HCT116 (cell line): Measurements from ENCODE around the gene CRYAB. TPM values are rescaled to one million over a fixed set of nuclear protein-coding genes. Genes with fewer than 3 reads are reported as not detected.

ENCODE experiments used
- ATAC-seq: fragments of 200-7000 bp; cut with Tn5 transposase; 2 replicates; pipeline ENCODE4 v1.9.1; 2020; ENCODE audit warnings: mild to moderate bottlenecking, moderate library complexity
- BruUV-seq: library from RNA; stranded (reverse); fragments of 400-500 nt; replicated peaks from 2 replicates; lab custom pipeline; 2021; lab: Mats Ljungman, UMichigan
- CTCF ChIA-PET: fragments of 300-600 bp; sonication (Branson Sonifier 250); formaldehyde crosslinking; loops from one replicate; lab custom pipeline; 2021; ENCODE audit warnings: antibody characterized with exemption; lab: Charles Lee
- POLR2A ChIA-PET: fragments of 300-600, 350-600 bp; sonication (Branson Sonifier 250); formaldehyde crosslinking; loops from one replicate; lab custom pipeline; 2021; ENCODE audit warnings: antibody characterized with exemption; lab: Charles Lee
- RAD21 ChIA-PET, 2 experiments: fragments of 300-600 bp; sonication (Branson Sonifier 250); formaldehyde crosslinking; loops; one replicate each; lab custom pipeline; 2023; ENCODE audit warnings: low total read pairs in 2 of 2; ENCODE audit not compliant: uncharacterized antibody in 2 of 2, unreplicated experiment in 2 of 2, low non-redundant PET in 1 of 2; lab: Charles Lee
- DNase-seq: peaks from one replicate; pipeline ENCODE4 v3.0.0-alpha.2; 2010; ENCODE audit warnings: low read depth, low spot score
- H2AFZ ChIP-seq: fragments of 200-600 bp; shearing (Covaris generic), sonication (generic); 2 replicates; pipeline ENCODE4 v1.6.1; 2017; ENCODE audit warnings: low read depth, mixed run types, mixed read lengths, antibody characterized with exemption, low read length; ENCODE audit not compliant: poor library complexity, severe bottlenecking
- H3K27ac ChIP-seq: 2 replicates; pipeline ENCODE4 v1.5.1; 2012; ENCODE audit warnings: low read depth, low read length
- H3K27me3 ChIP-seq: fragments of 200-600 bp; sonication (generic); 2 replicates; pipeline ENCODE4 v1.6.1; 2016; ENCODE audit warnings: mixed run types, low read length, mixed read lengths; ENCODE audit not compliant: insufficient read depth
- H3K36me3 ChIP-seq, 2 experiments: fragments of 200-500 bp in 1 of 2; fragments of 200-600 bp in 1 of 2; sonication (Bioruptor generic) in 1 of 2; sonication (generic) in 1 of 2; 2 replicates each; pipeline versions ENCODE4 v1.5.1 to v1.6.1; 2014 to 2016; ENCODE audit warnings: low read length in 2 of 2, inconsistent platforms in 1 of 2, mixed read lengths in 1 of 2, mixed run types in 1 of 2; ENCODE audit not compliant: insufficient read depth in 2 of 2, control insufficient read depth in 1 of 2
- H3K4me1 ChIP-seq, 2 experiments: fragments of 200-600 bp in 1 of 2; sonication (generic) in 1 of 2; 2 replicates each; pipeline versions ENCODE4 v1.5.1 to v1.6.1; 2012 to 2017; ENCODE audit warnings: low read length in 2 of 2, inconsistent platforms in 1 of 2, mild to moderate bottlenecking in 1 of 2, mixed read lengths in 1 of 2, mixed run types in 1 of 2, moderate library complexity in 1 of 2; ENCODE audit not compliant: insufficient read depth in 2 of 2, control insufficient read depth in 1 of 2
- H3K4me2 ChIP-seq: fragments of 200-600 bp; sonication (generic); 2 replicates; pipeline ENCODE4 v1.6.1; 2017; ENCODE audit warnings: mixed run types, low read length, mixed read lengths
- H3K4me3 ChIP-seq, 2 experiments: fragments of 200-600 bp in 1 of 2; sonication (generic) in 1 of 2; replicated peaks in 1 of 2; 2 replicates each; pipeline ENCODE4 v1.5.1; 2011 to 2016; ENCODE audit warnings: low read length in 2 of 2, control low read depth in 1 of 2, low read depth in 1 of 2, mild to moderate bottlenecking in 1 of 2, mixed read lengths in 1 of 2, mixed run types in 1 of 2
- H3K79me2 ChIP-seq: fragments of 200-600 bp; sonication (generic); 2 replicates; pipeline ENCODE4 v1.6.1; 2017; ENCODE audit warnings: mild to moderate bottlenecking, mixed run types, low read length, moderate library complexity, mixed read lengths; ENCODE audit not compliant: insufficient read depth
- H3K9ac ChIP-seq: fragments of 200-600 bp; sonication (generic); 2 replicates; pipeline ENCODE4 v1.6.1; 2016; ENCODE audit warnings: low read length, mixed read lengths
- H3K9me2 ChIP-seq: fragments of 200-600 bp; sonication (generic), shearing (Covaris generic); 2 replicates; pipeline ENCODE4 v1.6.1; 2017; ENCODE audit warnings: mixed run types, mild to moderate bottlenecking, moderate library complexity; ENCODE audit not compliant: insufficient read depth
- H3K9me3 ChIP-seq, 2 experiments: fragments of 200-500 bp in 1 of 2; fragments of 200-600 bp in 1 of 2; sonication (Bioruptor generic) in 1 of 2; sonication (generic) in 1 of 2; 2 replicates each; pipeline ENCODE4 v1.6.1; 2014 to 2017; ENCODE audit warnings: low read length in 2 of 2, mixed read lengths in 2 of 2, inconsistent platforms in 1 of 2, low read depth in 1 of 2, mild to moderate bottlenecking in 1 of 2, mixed run types in 1 of 2, moderate library complexity in 1 of 2; ENCODE audit not compliant: control insufficient read depth in 1 of 2, insufficient read depth in 1 of 2
- H4K20me1 ChIP-seq: fragments of 200-600 bp; sonication (generic), shearing (Covaris generic); 2 replicates; pipeline ENCODE4 v1.6.1; 2017; ENCODE audit warnings: mixed run types, mild to moderate bottlenecking, moderate library complexity; ENCODE audit not compliant: insufficient read depth
- EZH2 ChIP-seq: fragments of 200-600 bp; sonication (generic); IDR thresholded peaks from 2 replicates; pipeline ENCODE4 v1.6.1; 2017; ENCODE audit warnings: antibody characterized with exemption, mixed run types
- POLR2A ChIP-seq: IDR thresholded peaks from 2 replicates; pipeline ENCODE4 v1.7.0; 2011; ENCODE audit warnings: borderline replicate concordance; ENCODE audit not compliant: insufficient read depth, insufficient read length; ENCODE audit errors: extremely low read depth
- POLR2AphosphoS5 ChIP-seq: IDR thresholded peaks from 2 replicates; pipeline ENCODE4 v1.6.1; 2011; ENCODE audit warnings: mild to moderate bottlenecking, low read depth, low read length, moderate library complexity
- SIN3A ChIP-seq: IDR thresholded peaks from 2 replicates; pipeline ENCODE4 v1.6.1; 2012; ENCODE audit warnings: low read depth
- SP1 ChIP-seq: IDR thresholded peaks from 2 replicates; pipeline ENCODE4 v1.6.1; 2012; ENCODE audit warnings: low read depth
- TCF7L2 ChIP-seq: IDR thresholded peaks from 2 replicates; pipeline ENCODE4 v1.7.0; 2011; ENCODE audit warnings: borderline replicate concordance, inconsistent platforms; ENCODE audit not compliant: insufficient read depth, insufficient read length; ENCODE audit errors: extremely low read depth
- intact Hi-C: fragments of 100-400 bp; cut with micrococcal nuclease; formaldehyde crosslinking; loops from 2 replicates; pipeline ENCODE4 v1.10.0; 2022
- total RNA-seq: library from RNA; stranded (reverse); gene quantifications from one replicate; pipeline ENCODE4 v1.2.1, GENCODE V29; 2021; ENCODE audit not compliant: unreplicated experiment
- TF ChIP-seq, protein P1 (sequence below): IDR thresholded peaks from 2 replicates; pipeline ENCODE4 v1.6.1; 2012
- TF ChIP-seq, protein P2 (sequence below), 3 experiments: fragments of 200-600 bp in 1 of 3; sonication (generic) in 1 of 3; IDR thresholded peaks in 2 of 3; conservative IDR thresholded peaks in 1 of 3; 2 replicates each; pipeline ENCODE4 v1.5.1; 2012 to 2017; ENCODE audit warnings: low read depth in 2 of 3, low read length in 2 of 3, antibody characterized with exemption in 1 of 3, borderline replicate concordance in 1 of 3, control low read depth in 1 of 3, mild to moderate bottlenecking in 1 of 3, mixed read lengths in 1 of 3, mixed run types in 1 of 3, moderate library complexity in 1 of 3; ENCODE audit not compliant: insufficient read depth in 1 of 3

The CRYAB gene
- total RNA-seq, 1 experiment from 2014 or later, result not detected

DNA sequence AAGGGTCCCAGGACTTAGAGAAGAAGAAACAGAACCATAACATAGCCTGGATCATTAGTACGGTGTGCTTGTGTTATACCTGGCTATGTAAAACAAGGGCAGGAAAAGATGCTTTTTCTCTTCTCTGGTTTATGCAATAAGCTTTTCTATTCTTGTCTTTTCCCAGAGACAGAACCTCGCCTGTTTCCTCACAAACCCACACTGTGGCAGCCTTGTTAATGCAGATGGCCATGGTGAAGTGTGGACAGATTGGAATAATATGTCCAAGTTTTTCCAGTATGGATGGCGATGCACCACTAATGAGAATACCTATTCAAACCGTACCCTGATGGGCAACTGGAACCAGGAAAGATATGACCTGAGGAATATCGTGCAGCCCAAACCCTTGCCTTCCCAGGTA is 29.4 kb downstream of the CRYAB start:
- Histone ChIP-seq H3K79me2 (0 out of 2 replicates have a peak, but pooled peaks cover 4% of the 10 kb centered on the region), H3K9me3 (no peaks in the 10 kb centered on the region)
- ChIA-PET CTCF (no interaction called here), RAD21 (no interaction called here)
- TF ChIP-seq POLR2AphosphoS5 (no peak), SP1 (no peak), EZH2 (no peak), POLR2A (no peak), TCF7L2 (no peak), SIN3A (no peak)
- TF ChIP-seq, protein P1, sequence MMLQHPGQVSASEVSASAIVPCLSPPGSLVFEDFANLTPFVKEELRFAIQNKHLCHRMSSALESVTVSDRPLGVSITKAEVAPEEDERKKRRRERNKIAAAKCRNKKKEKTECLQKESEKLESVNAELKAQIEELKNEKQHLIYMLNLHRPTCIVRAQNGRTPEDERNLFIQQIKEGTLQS, result no peak
- TF ChIP-seq, protein P2, sequence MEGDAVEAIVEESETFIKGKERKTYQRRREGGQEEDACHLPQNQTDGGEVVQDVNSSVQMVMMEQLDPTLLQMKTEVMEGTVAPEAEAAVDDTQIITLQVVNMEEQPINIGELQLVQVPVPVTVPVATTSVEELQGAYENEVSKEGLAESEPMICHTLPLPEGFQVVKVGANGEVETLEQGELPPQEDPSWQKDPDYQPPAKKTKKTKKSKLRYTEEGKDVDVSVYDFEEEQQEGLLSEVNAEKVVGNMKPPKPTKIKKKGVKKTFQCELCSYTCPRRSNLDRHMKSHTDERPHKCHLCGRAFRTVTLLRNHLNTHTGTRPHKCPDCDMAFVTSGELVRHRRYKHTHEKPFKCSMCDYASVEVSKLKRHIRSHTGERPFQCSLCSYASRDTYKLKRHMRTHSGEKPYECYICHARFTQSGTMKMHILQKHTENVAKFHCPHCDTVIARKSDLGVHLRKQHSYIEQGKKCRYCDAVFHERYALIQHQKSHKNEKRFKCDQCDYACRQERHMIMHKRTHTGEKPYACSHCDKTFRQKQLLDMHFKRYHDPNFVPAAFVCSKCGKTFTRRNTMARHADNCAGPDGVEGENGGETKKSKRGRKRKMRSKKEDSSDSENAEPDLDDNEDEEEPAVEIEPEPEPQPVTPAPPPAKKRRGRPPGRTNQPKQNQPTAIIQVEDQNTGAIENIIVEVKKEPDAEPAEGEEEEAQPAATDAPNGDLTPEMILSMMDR (IDR thresholded peaks at IDR 0.05 in 2 of 3, conservative IDR thresholded peaks at IDR 0.05 in 1 of 3; ENCODE audit: borderline replicate concordance in 1 of 3, insufficient read depth in 1 of 3, low read depth in 2 of 3, low read length in 2 of 3), result no peak
- TF ChIP-seq, all 23 proteins: peak for 0
- H3K9ac ChIP-seq, result no peak overlapping the region
- ATAC-seq, result no peak
- no peak overlapping the region for H3K4me3 ChIP-seq
- H3K4me1 ChIP-seq, result peaks cover 3 to 15% of the 10 kb centered on the region in 2 experiments; a peak in 3 of 4 replicates
- H4K20me1 ChIP-seq, result no peaks in the 10 kb centered on the region
- intact Hi-C loops, result no loop called here
- POLR2A ChIA-PET, result no interaction called here
- H3K4me2 ChIP-seq, result no peak overlapping the region
- H3K36me3 ChIP-seq, result no peaks in the 10 kb centered on the region
- H2AFZ ChIP-seq, result no peak overlapping the region
- H3K27ac ChIP-seq, result no peak overlapping the region
- BruUV-seq, result no TSS peak
- no peaks in the 10 kb centered on the region for H3K27me3 ChIP-seq
- H3K9me2 ChIP-seq, result no peaks in the 10 kb centered on the region
- no peak for DNase-seq
